NCI-H1417 treated with DMSO at 0.1 percent for 48 hours (cell line): Measurements from ENCODE around the gene CPNE5.

ENCODE experiments used
- DNase-seq: peaks from one replicate; lab custom pipeline; 2025; lab: John Stamatoyannopoulos, UW

CPNE5 gene

GRCh38 chr6:36762123-36762522 lies 77.1 kb downstream of the CPNE5 start:
- no peak for DNase-seq

- no peak for DNase-seq
These were observed 78.4 kb downstream of the CPNE5 start for GRCh38 chr6:36760685-36761435.

GRCh38 chr6:36759148-36759759 lies 80.0 kb downstream of the CPNE5 start:
- DNase-seq, result no peak

GRCh38 chr6:36758516-36759147 lies 80.6 kb downstream of the CPNE5 start:
- DNase-seq, result no peak

- DNase-seq, result no peak
These were observed 81.2 kb downstream of the CPNE5 start for GRCh38 chr6:36757943-36758508.

- no peak for DNase-seq
These were observed 82.0 kb downstream of the CPNE5 start for GRCh38 chr6:36757206-36757605.

GRCh38 chr6:36756786-36757185 lies 82.5 kb downstream of the CPNE5 start:
- DNase-seq, result no peak

- DNase-seq, result no peak
These were observed 83.6 kb downstream of the CPNE5 start for GRCh38 chr6:36755435-36756348.

- no peak for DNase-seq
These were observed 84.4 kb downstream of the CPNE5 start for GRCh38 chr6:36754582-36755434.

- no peak for DNase-seq
These were observed 85.4 kb downstream of the CPNE5 start for GRCh38 chr6:36753671-36754405.

GRCh38 chr6:36752886-36753506 lies 86.2 kb downstream of the CPNE5 start:
- DNase-seq, result no peak

GRCh38 chr6:36752187-36752885 lies 86.9 kb downstream of the CPNE5 start:
- DNase-seq, result no peak

GRCh38 chr6:36751833-36752186 lies 87.4 kb downstream of the CPNE5 start:
- no peak for DNase-seq

GRCh38 chr6:36751091-36751490 lies 88.2 kb downstream of the CPNE5 start:
- DNase-seq, result no peak

GRCh38 chr6:36749829-36750489 lies 89.3 kb downstream of the CPNE5 start:
- no peak for DNase-seq

- DNase-seq, result no peak
These were observed 93.0 kb downstream of the CPNE5 start for GRCh38 chr6:36746251-36746650.

GRCh38 chr6:36745836-36746235 lies 93.4 kb downstream of the CPNE5 start:
- no peak for DNase-seq

- no peak for DNase-seq
These were observed 94.0 kb downstream of the CPNE5 start for GRCh38 chr6:36745283-36745682.

GRCh38 chr6:36744304-36744673 lies 95.0 kb downstream of the CPNE5 start:
- no peak for DNase-seq
